Measurements from ENCODE around the gene C1orf226. TPM values are rescaled to one million over a fixed set of nuclear protein-coding genes. Genes with fewer than 3 reads are reported as not detected.

C1orf226 gene
- total and polyA plus RNA-seq, 2 of the 8 experiments (the other 6 are each of a cell fraction or from before 2014, with no cell fraction given) = 8.2 to 18.8 TPM

GRCh38 chr1:162376691-162377090 lies 4.8 kb upstream of the C1orf226 start, which contains the start of gene SPATA46:
SPATA46 (minus strand) TSS chr1:162376854; CDS start chr1:162376790, 64 bp downstream.
- Histone ChIP-seq H2AFZ (ENCODE audit: low read length) (no peak within 1 kb of the TSS), H3K9me3 (ENCODE audit: insufficient read depth in 2 of 2, low read depth in 1 of 2, low read length in 1 of 2) (no peaks in the 10 kb centered on the region), H2BK20ac (ENCODE audit: low read length) (no peak within 1 kb of the TSS), H3K4ac (replicated peaks; ENCODE audit: insufficient read length, low read depth, low read length) (no peak within 1 kb of the TSS), H3K56ac (replicated peaks; ENCODE audit: insufficient read length, low read depth, low read length) (no peak within 1 kb of the TSS), H3K23ac (ENCODE audit: insufficient read length) (no peak within 1 kb of the TSS), H3K36me3 (ENCODE audit: control insufficient read depth in 2 of 4, insufficient read depth in 4 of 4, low read length in 3 of 4) (0 out of 8 replicates have a peak, but pooled peaks cover 0 to 2% (median 0%) of the 10 kb centered on the region in 4 experiments), H2BK5ac (ENCODE audit: low read depth, low read length) (no peak within 1 kb of the TSS), H4K20me1 (replicated peaks in 1 of 2; ENCODE audit: control insufficient read depth in 1 of 2, insufficient read depth in 2 of 2, low read length in 2 of 2) (no peaks in the 10 kb centered on the region), H3K4me3 (ENCODE audit: extremely low read depth in 1 of 4, insufficient read depth in 2 of 4, low read depth in 3 of 4, low read length in 4 of 4) (no peak within 1 kb of the TSS), H3K14ac (ENCODE audit: insufficient read length) (no peak within 1 kb of the TSS), H4K5ac (ENCODE audit: insufficient read length, low read depth, low read length) (no peak within 1 kb of the TSS), H3K27ac (ENCODE audit: low read depth, low read length) (no peak within 1 kb of the TSS), H2BK15ac (ENCODE audit: low read length) (no peak within 1 kb of the TSS), H3K23me2 (ENCODE audit: low read depth, low read length) (no peaks in the 10 kb centered on the region), H3K4me1 (replicated peaks in 1 of 4; ENCODE audit: control insufficient read depth in 3 of 4, insufficient read depth in 4 of 4, low read length in 3 of 4) (0 out of 7 replicates have a peak, but pooled peaks cover 0 to 1% (median 0%) of the 10 kb centered on the region in 4 experiments), H2AK5ac (ENCODE audit: low read depth, low read length) (no peak within 1 kb of the TSS), H3K9ac (replicated peaks in 1 of 4; ENCODE audit: extremely low read depth in 1 of 4, low read depth in 3 of 4, low read length in 3 of 4) (no peak within 1 kb of the TSS), H4K8ac (ENCODE audit: extremely low read depth, insufficient read depth, low read length) (no peak within 1 kb of the TSS; the same call in 1 of the 2 replicates), H3K27me3 (replicated peaks in 1 of 4; ENCODE audit: control insufficient read depth in 3 of 4, extremely low read depth in 1 of 4, insufficient read depth in 3 of 4, low read length in 3 of 4) (no peaks in the 10 kb centered on the region), H3K79me1 (ENCODE audit: low read depth, low read length) (no peaks in the 10 kb centered on the region), H3K18ac (ENCODE audit: extremely low read depth, low read length) (no peak within 1 kb of the TSS), H3K79me2 (ENCODE audit: control insufficient read depth in 1 of 2, insufficient read depth in 2 of 2, low read length in 2 of 2) (no peaks in the 10 kb centered on the region), H2BK12ac (ENCODE audit: low read depth, low read length) (no peak within 1 kb of the TSS), H3K4me2 (ENCODE audit: insufficient read depth in 1 of 2, low read depth in 2 of 2, low read length in 2 of 2) (no peak within 1 kb of the TSS), H2BK120ac (replicated peaks; ENCODE audit: low read depth, low read length) (no peak within 1 kb of the TSS), H4K91ac (replicated peaks; ENCODE audit: insufficient read length, low read length) (no peak within 1 kb of the TSS)
- no peak for FAIRE-seq
- ChIA-PET CTCF (ENCODE audit: partially characterized antibody) (interaction anchor here (1.6 kb wide), 2 partner anchors 19 to 321 kb away, joined by 3 to 10 read pairs; no protein-coding TSS in a partner anchor), POLR2A (ENCODE audit: partially characterized antibody) (interaction anchor here (0.7 to 1.4 kb wide), 2 partner anchors 9 to 366 kb away, joined by 3 to 4 read pairs; no protein-coding TSS in a partner anchor)
- DNase-seq (ENCODE audit: low read depth in 1 of 2, low spot score in 2 of 2) = no peak
- WGBS, 2 experiments (ENCODE audit: extremely low coverage in 1 of 2, insufficient coverage in 1 of 2, insufficient read length in 1 of 2, insufficient replicate concordance in 2 of 2, low coverage in 1 of 2, low lambda C conversion rate in 2 of 2, missing lambda C conversion rate in 1 of 2) = 94% methylated on average over 5 of the region's 5 CpGs; no CpG with 5 or more reads in 1 of the 2 experiments
- TF ChIP-seq HDAC6 (IDR thresholded peaks at IDR 0.05; ENCODE audit: low read depth, low read length) (no peak), HDAC2 (IDR thresholded peaks at IDR 0.05; ENCODE audit: borderline replicate concordance in 1 of 2, low read depth in 2 of 2, low read length in 2 of 2) (no peak), TAF1 (IDR thresholded peaks at IDR 0.05; ENCODE audit: low read depth, low read length) (no peak), TEAD4 (IDR thresholded peaks at IDR 0.05; ENCODE audit: low read depth, low read length) (no peak), BCL11A (IDR thresholded peaks at IDR 0.05; ENCODE audit: low read depth in 2 of 2, low read length in 2 of 2) (no peak), TBP (IDR thresholded peaks at IDR 0.05; ENCODE audit: low read depth, low read length) (no peak), SRF (IDR thresholded peaks at IDR 0.05; ENCODE audit: low read depth, low read length) (no peak), BACH1 (IDR thresholded peaks at IDR 0.05; ENCODE audit: low read length) (no peak), ZNF274 (IDR thresholded peaks at IDR 0.05; ENCODE audit: borderline replicate concordance, extremely low read depth, low read length) (no peak), RAD21 (IDR thresholded peaks at IDR 0.05 in 1 of 2, conservative IDR thresholded peaks at IDR 0.05 in 1 of 2; ENCODE audit: low read depth in 2 of 2, low read length in 2 of 2) (no peak), CHD2 (IDR thresholded peaks at IDR 0.05; ENCODE audit: low read length) (no peak), BRCA1 (IDR thresholded peaks at IDR 0.05; ENCODE audit: low read depth, low read length) (no peak)

Data from H1 (cell line).